ENCODE measurements around the gene GPR61. TPM values are rescaled to one million over a fixed set of nuclear protein-coding genes. Genes with fewer than 3 reads are reported as not detected.

Gene GPR61
- polyA plus RNA-seq, 1 donor from 2014 or later = 9.7 TPM

GRCh38 chr1:109493805-109494539 lies 45.7 kb upstream of the GPR61 start, which contains the start of gene CYB561D1 (continued):
- TF ChIP-seq EZH2 (IDR thresholded peaks at IDR 0.05; ENCODE audit: borderline replicate concordance, insufficient read depth, low read length, poor library complexity, severe bottlenecking) = no peak

- no peak for TF ChIP-seq EP300 (conservative IDR thresholded peaks at IDR 0.05; ENCODE audit: poor library complexity, severe bottlenecking)
- no peak for TF ChIP-seq EZH2 (IDR thresholded peaks at IDR 0.05; ENCODE audit: borderline replicate concordance, insufficient read depth, low read length, poor library complexity, severe bottlenecking)
- TF ChIP-seq RAD21 (conservative IDR thresholded peaks at IDR 0.05) = no peak
- TF ChIP-seq REST (IDR thresholded peaks at IDR 0.05; ENCODE audit: borderline replicate concordance) = no peak
- TF ChIP-seq CTCF (IDR thresholded peaks at IDR 0.05; ENCODE audit: poor library complexity, severe bottlenecking) = no peak
- TF ChIP-seq TAF1 (IDR thresholded peaks at IDR 0.05; ENCODE audit: low read depth) = no peak
- no peak for TF ChIP-seq POLR2AphosphoS5 (IDR thresholded peaks at IDR 0.05)
- TF ChIP-seq MXI1 (conservative IDR thresholded peaks at IDR 0.05; ENCODE audit: poor library complexity, severe bottlenecking) = no peak
- no peak for TF ChIP-seq SMC3 (conservative IDR thresholded peaks at IDR 0.05; ENCODE audit: poor library complexity)
- H2AFZ ChIP-seq (ENCODE audit: low read depth, low read length) = no peak overlapping the region
- no peaks in the 10 kb centered on the region for H3F3A ChIP-seq (ENCODE audit: insufficient read depth, low read length, poor library complexity, severe bottlenecking)
- no peaks in the 10 kb centered on the region for H3K9me3 ChIP-seq (ENCODE audit: low read length)
- H3K9ac ChIP-seq (ENCODE audit: low read length) = no peak overlapping the region
- H3K9me2 ChIP-seq (ENCODE audit: insufficient read depth, low read length) = no peaks in the 10 kb centered on the region
- no peak overlapping the region for H3K4me2 ChIP-seq (ENCODE audit: low read length)
- H3K36me3 ChIP-seq (ENCODE audit: insufficient read depth, low read length) = no peaks in the 10 kb centered on the region
- no peak overlapping the region for H3K4me3 ChIP-seq (ENCODE audit: low read length)
- no peaks in the 10 kb centered on the region for H4K20me1 ChIP-seq (ENCODE audit: insufficient read depth)
- no peaks in the 10 kb centered on the region for H3K79me2 ChIP-seq (replicated peaks; ENCODE audit: insufficient read depth, low read length)
- H3K27ac ChIP-seq (ENCODE audit: low read length) = no peak overlapping the region
- no peaks in the 10 kb centered on the region for H3K27me3 ChIP-seq (ENCODE audit: insufficient read depth, low read depth, low read length)
Observed at GRCh38 chr1:109495738-109496137, 43.9 kb upstream of the GPR61 start.

- Histone ChIP-seq H3K79me2 (replicated peaks; ENCODE audit: insufficient read depth, low read length) (no peaks in the 10 kb centered on the region), H3K27ac (ENCODE audit: low read length) (no peak overlapping the region), H3K4me3 (ENCODE audit: low read length) (no peak overlapping the region)
Observed at GRCh38 chr1:109497449-109498160, 42.1 kb upstream of the GPR61 start.

More at GRCh38 chr1:109497449-109498160, 42.1 kb upstream of the GPR61 start:
- no peak overlapping the region for H3K9ac ChIP-seq (ENCODE audit: low read length)
- no peak for TF ChIP-seq EZH2 (IDR thresholded peaks at IDR 0.05; ENCODE audit: borderline replicate concordance, insufficient read depth, low read length, poor library complexity, severe bottlenecking)
- no peak for TF ChIP-seq RAD21 (conservative IDR thresholded peaks at IDR 0.05)
- no peak for TF ChIP-seq POLR2AphosphoS5 (IDR thresholded peaks at IDR 0.05)
- no peak overlapping the region for H3K4me2 ChIP-seq (ENCODE audit: low read length)
- no peaks in the 10 kb centered on the region for H4K20me1 ChIP-seq (ENCODE audit: insufficient read depth)
- no peaks in the 10 kb centered on the region for H3K9me3 ChIP-seq (ENCODE audit: low read length)
- no peaks in the 10 kb centered on the region for H3K9me2 ChIP-seq (ENCODE audit: insufficient read depth, low read length)
- no peaks in the 10 kb centered on the region for H3K36me3 ChIP-seq (ENCODE audit: insufficient read depth, low read length)
- no peaks in the 10 kb centered on the region for H3K27me3 ChIP-seq (ENCODE audit: insufficient read depth, low read depth, low read length)
- no peaks in the 10 kb centered on the region for H3F3A ChIP-seq (ENCODE audit: insufficient read depth, low read length, poor library complexity, severe bottlenecking)
- no peak overlapping the region for H2AFZ ChIP-seq (ENCODE audit: low read depth, low read length)
